Keratinocyte (primary cell): ENCODE measurements around the gene ZMYM2. TPM values are rescaled to one million over a fixed set of nuclear protein-coding genes. Genes with fewer than 3 reads are reported as not detected.
"Not testable (repeated sequence)": the region's sequence is repeated elsewhere in the genome, so short reads cannot be mapped to it uniquely, and the experiment has no call there.

ENCODE experiments used
- DNase-seq: peaks from one replicate; pipeline ENCODE4 v3.0.0-alpha.2; 2011; ENCODE audit warnings: low read depth, missing footprints, low spot score
- FAIRE-seq: peaks from 2 replicates; lab custom pipeline; 2011; peaks lifted over from hg19 to GRCh38; lab: Jason Lieb, UNC
- H2AFZ ChIP-seq: 2 replicates; pipeline ENCODE4 v1.6.0; 2012; ENCODE audit warnings: low read length, control low read depth, inconsistent platforms; ENCODE audit not compliant: control insufficient read depth
- H3K27ac ChIP-seq: 2 replicates; pipeline ENCODE4 v1.5.1; 2011; ENCODE audit warnings: low read length; ENCODE audit not compliant: control insufficient read depth, insufficient read depth
- H3K27me3 ChIP-seq: 3 replicates; pipeline ENCODE4 v1.6.0; 2011; ENCODE audit warnings: low read length; ENCODE audit not compliant: control insufficient read depth, insufficient read depth; ENCODE audit errors: extremely low read depth
- H3K36me3 ChIP-seq, 2 experiments: 2 replicates in 1 of 2; 3 replicates in 1 of 2; pipeline ENCODE4 v1.5.1; 2011; ENCODE audit warnings: low read length in 2 of 2, mild to moderate bottlenecking in 1 of 2; ENCODE audit not compliant: control insufficient read depth in 2 of 2, insufficient read depth in 2 of 2; ENCODE audit errors: extremely low read depth in 1 of 2
- H3K4me1 ChIP-seq: 3 replicates; pipeline ENCODE4 v1.5.1; 2011; ENCODE audit warnings: low read length; ENCODE audit not compliant: control insufficient read depth, insufficient read depth; ENCODE audit errors: extremely low read depth
- H3K4me2 ChIP-seq: 3 replicates; pipeline ENCODE4 v1.6.0; 2011; ENCODE audit warnings: low read depth, low read length; ENCODE audit not compliant: control insufficient read depth, insufficient read depth; ENCODE audit errors: extremely low read depth
- H3K4me3 ChIP-seq, 3 experiments: fragments of 200-600 bp in 1 of 3; sonication (generic) in 1 of 3; 2 replicates in 2 of 3; 3 replicates in 1 of 3; pipeline ENCODE4 v1.5.1; 2011 to 2016; ENCODE audit warnings: low read length in 3 of 3, mild to moderate bottlenecking in 3 of 3, control low read depth in 2 of 3, inconsistent platforms in 1 of 3, low read depth in 1 of 3, mixed read lengths in 1 of 3, mixed run types in 1 of 3, moderate library complexity in 1 of 3; ENCODE audit not compliant: control insufficient read depth in 2 of 3, insufficient read depth in 2 of 3; ENCODE audit errors: extremely low read depth in 1 of 3
- H3K79me2 ChIP-seq: 2 replicates; pipeline ENCODE4 v1.6.0; 2012; ENCODE audit warnings: low read length; ENCODE audit not compliant: control insufficient read depth, insufficient read depth
- H3K9ac ChIP-seq: 3 replicates; pipeline ENCODE4 v1.6.0; 2011; ENCODE audit warnings: low read length; ENCODE audit not compliant: control insufficient read depth, insufficient read depth; ENCODE audit errors: extremely low read depth
- H3K9me1 ChIP-seq: 3 replicates; pipeline ENCODE4 v1.6.0; 2011; ENCODE audit warnings: low read length; ENCODE audit not compliant: control insufficient read depth, insufficient read depth; ENCODE audit errors: extremely low read depth
- H3K9me3 ChIP-seq: 2 replicates; pipeline ENCODE4 v1.5.1; 2012; ENCODE audit warnings: low read depth, low read length; ENCODE audit not compliant: control insufficient read depth
- H4K20me1 ChIP-seq: 3 replicates; pipeline ENCODE4 v1.6.0; 2011; ENCODE audit warnings: low read length; ENCODE audit not compliant: control insufficient read depth, insufficient read depth; ENCODE audit errors: extremely low read depth
- EZH2 ChIP-seq: IDR thresholded peaks from one replicate; pipeline ENCODE4 v1.6.1; 2012; ENCODE audit warnings: inconsistent platforms, mild to moderate bottlenecking, low read length, moderate library complexity
- dilution Hi-C: fragments of 300-500 bp; cut with MboI; formaldehyde crosslinking; loops from one replicate; pipeline ENCODE4 v1.7.0; 2020; ENCODE audit warnings: low sequenced_read_pairs; ENCODE audit not compliant: extremely low pct_ligation_motif_present
- polyA plus RNA-seq, 5 experiments: library from polyadenylated mRNA; depleted of rRNA in 3 of 5; stranded (reverse) in 3 of 5; stranded (forward) in 1 of 5; unstranded in 1 of 5; fragments of >200 nt; gene quantifications; 1 replicate in 1 of 5; 2 replicates in 3 of 5; 3 replicates in 1 of 5; pipeline versions ENCODE4 v1.2.1 to v1.2.3, GENCODE V29; 2011 to 2012; ENCODE audit warnings: missing spikeins in 2 of 5, low read depth in 1 of 5, low replicate concordance in 1 of 5
- TF ChIP-seq, protein P1 (sequence below), 3 experiments: IDR thresholded peaks in 1 of 3; conservative IDR thresholded peaks in 1 of 3; optimal IDR thresholded peaks in 1 of 3; 2 replicates in 2 of 3; 3 replicates in 1 of 3; pipeline versions ENCODE3 to v1.5.1; 2011; ENCODE audit warnings: low read length in 3 of 3, mild to moderate bottlenecking in 3 of 3, moderate library complexity in 2 of 3, control low read depth in 1 of 3, inconsistent platforms in 1 of 3; ENCODE audit not compliant: insufficient read depth in 2 of 3; ENCODE audit errors: extremely low read depth in 1 of 3

Gene ZMYM2
- polyA plus RNA-seq, 1 donor (not counting 4 experiments of a cell fraction or from before 2014, with no cell fraction given), result 51.3 TPM

DNA sequence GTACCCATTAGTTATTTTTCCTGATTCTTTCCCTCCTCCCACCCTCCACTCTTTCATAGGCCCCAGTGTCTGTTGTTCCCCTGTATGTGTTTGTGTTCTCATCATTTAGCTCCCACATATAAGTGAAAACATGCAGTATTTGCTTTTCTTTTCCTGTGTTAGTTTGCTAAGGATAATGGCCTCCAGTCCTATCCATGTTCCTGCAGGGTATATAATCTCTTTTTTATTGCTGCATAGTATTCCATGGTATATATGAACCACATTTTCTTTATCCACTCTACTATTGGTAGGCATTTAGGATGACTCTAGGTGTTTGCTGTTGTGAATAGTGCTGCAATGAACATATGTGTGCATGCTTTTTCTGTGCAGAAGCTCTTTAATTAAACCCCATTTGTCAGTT is 79.4 kb downstream of the ZMYM2 start:
- dilution Hi-C loops, result no loop called here
- H3K4me2 ChIP-seq, result no peak overlapping the region
- no peaks in the 10 kb centered on the region for H3K27me3 ChIP-seq
- H3K9me3 ChIP-seq, result no peaks in the 10 kb centered on the region
- H3K4me1 ChIP-seq, result peaks cover 5% of the 10 kb centered on the region
- H2AFZ ChIP-seq, result no peak overlapping the region
- no peaks in the 10 kb centered on the region for H4K20me1 ChIP-seq
- H3K27ac ChIP-seq, result no peak overlapping the region
- DNase-seq, result no peak
- no peak overlapping the region for H3K4me3 ChIP-seq
- no peak overlapping the region for H3K9ac ChIP-seq
- H3K79me2 ChIP-seq, result peaks cover 17% of the 10 kb centered on the region
- TF ChIP-seq EZH2, result no peak
- TF ChIP-seq, protein P1, sequence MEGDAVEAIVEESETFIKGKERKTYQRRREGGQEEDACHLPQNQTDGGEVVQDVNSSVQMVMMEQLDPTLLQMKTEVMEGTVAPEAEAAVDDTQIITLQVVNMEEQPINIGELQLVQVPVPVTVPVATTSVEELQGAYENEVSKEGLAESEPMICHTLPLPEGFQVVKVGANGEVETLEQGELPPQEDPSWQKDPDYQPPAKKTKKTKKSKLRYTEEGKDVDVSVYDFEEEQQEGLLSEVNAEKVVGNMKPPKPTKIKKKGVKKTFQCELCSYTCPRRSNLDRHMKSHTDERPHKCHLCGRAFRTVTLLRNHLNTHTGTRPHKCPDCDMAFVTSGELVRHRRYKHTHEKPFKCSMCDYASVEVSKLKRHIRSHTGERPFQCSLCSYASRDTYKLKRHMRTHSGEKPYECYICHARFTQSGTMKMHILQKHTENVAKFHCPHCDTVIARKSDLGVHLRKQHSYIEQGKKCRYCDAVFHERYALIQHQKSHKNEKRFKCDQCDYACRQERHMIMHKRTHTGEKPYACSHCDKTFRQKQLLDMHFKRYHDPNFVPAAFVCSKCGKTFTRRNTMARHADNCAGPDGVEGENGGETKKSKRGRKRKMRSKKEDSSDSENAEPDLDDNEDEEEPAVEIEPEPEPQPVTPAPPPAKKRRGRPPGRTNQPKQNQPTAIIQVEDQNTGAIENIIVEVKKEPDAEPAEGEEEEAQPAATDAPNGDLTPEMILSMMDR (optimal IDR thresholded peaks at IDR 0.05 in 1 of 3, IDR thresholded peaks at IDR 0.05 in 1 of 3, conservative IDR thresholded peaks at IDR 0.05 in 1 of 3; ENCODE audit: extremely low read depth in 1 of 3, insufficient read depth in 2 of 3, low read length in 3 of 3), result no peak
- peaks cover 1 to 8% of the 10 kb centered on the region in 2 experiments for H3K36me3 ChIP-seq
- no peak for FAIRE-seq
- H3K9me1 ChIP-seq, result no peaks in the 10 kb centered on the region

DNA sequence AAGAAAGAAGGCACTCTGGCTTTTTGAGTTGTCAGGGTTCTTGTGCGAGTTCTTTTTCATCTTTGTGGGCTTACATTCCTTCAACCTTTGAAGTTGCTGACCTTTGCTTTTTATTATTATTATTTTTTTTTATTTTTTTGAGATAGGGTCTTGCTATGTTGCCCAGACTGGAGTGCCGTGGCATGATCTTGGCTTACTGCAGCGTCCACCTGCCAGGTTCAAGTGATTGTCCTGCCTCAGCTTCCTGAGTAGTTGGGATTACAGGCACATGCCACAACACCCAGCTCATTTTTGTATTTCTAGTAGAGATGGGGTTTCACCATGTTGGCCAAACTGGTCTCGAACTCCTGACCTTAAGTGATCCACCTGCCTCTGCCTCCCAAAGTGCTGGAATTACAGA is 84.1 kb downstream of the ZMYM2 start:
- peaks cover 20% of the 10 kb centered on the region for H3K79me2 ChIP-seq
- H3K4me2 ChIP-seq, H3K9me3 ChIP-seq, H3K36me3 ChIP-seq, H4K20me1 ChIP-seq, dilution Hi-C loops, H3K4me3 ChIP-seq, H2AFZ ChIP-seq, H3K27me3 ChIP-seq, H3K4me1 ChIP-seq, DNase-seq, H3K9ac ChIP-seq, H3K9me1 ChIP-seq, FAIRE-seq, H3K27ac ChIP-seq: not testable (repeated sequence)

DNA sequence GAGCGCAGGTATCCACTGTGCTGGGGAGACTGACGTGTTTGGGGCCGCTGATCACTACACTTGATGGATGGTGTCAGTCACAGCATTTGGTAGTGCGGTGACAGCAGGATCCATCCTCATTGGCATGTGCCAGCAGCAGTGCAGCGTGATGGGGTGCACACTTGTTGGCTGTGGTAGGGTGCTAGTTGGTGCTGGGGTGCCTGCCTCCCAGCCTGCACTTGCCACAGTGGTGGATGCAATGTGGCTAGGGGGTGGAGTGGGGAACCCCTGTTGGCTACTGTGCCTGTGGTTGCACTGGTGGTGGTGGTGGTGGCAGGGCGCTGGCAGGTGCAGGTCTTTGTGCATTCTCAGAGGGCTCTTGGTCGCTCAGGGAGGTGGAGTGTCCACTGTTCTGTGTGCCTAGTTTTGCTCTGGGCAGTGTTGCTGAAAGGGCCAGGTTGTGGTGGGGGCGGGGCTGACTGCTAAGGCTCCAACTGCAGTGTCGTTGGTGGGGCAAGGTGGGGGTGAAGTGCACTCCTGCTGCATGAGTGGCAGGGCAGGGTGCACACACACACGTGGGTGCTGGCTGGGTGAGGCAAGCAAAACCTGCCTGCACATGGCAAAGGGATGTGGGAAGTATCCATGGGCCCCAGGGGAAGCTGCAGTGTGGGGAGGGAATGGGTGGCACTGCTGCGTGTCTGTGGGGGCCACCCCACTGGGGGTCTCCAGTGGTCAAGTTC is 84.8 kb downstream of the ZMYM2 start:
- H3K27me3 ChIP-seq, result no peaks in the 10 kb centered on the region
- no peaks in the 10 kb centered on the region for H3K4me1 ChIP-seq
- no peaks in the 10 kb centered on the region for H4K20me1 ChIP-seq
- no peak overlapping the region for H2AFZ ChIP-seq
- TF ChIP-seq, protein P1 (optimal IDR thresholded peaks at IDR 0.05 in 1 of 3, IDR thresholded peaks at IDR 0.05 in 1 of 3, conservative IDR thresholded peaks at IDR 0.05 in 1 of 3; ENCODE audit: extremely low read depth in 1 of 3, insufficient read depth in 2 of 3, low read length in 3 of 3), result no peak
- no peak for TF ChIP-seq EZH2
- DNase-seq (no peak), FAIRE-seq (no peak)
- peaks cover 17% of the 10 kb centered on the region for H3K79me2 ChIP-seq
- H3K9me3 ChIP-seq, result no peaks in the 10 kb centered on the region
- peaks cover 4 to 7% of the 10 kb centered on the region in 2 experiments for H3K36me3 ChIP-seq
- H3K9me1 ChIP-seq, result no peaks in the 10 kb centered on the region
- dilution Hi-C loops, result no loop called here
- H3K4me3 ChIP-seq, result no peak overlapping the region
- H3K4me2 ChIP-seq, result no peak overlapping the region
- H3K27ac ChIP-seq, result no peak overlapping the region
- no peak overlapping the region for H3K9ac ChIP-seq
